Measurements from ENCODE around the gene ELOA. TPM values are rescaled to one million over a fixed set of nuclear protein-coding genes. Genes with fewer than 3 reads are reported as not detected.

ELOA gene
- total and polyA plus RNA-seq, 9 of the 15 experiments (the other 6 are each of a cell fraction or from before 2014, with no cell fraction given), result 31.9 to 98.6 (median 61.3) TPM

GRCh38 chr1:23790696-23791515 is 47.6 kb downstream of the ELOA start, which contains the start of gene LYPLA2 (continued):
- peak; percentile 88 to 91; a peak in 3 of 4 replicates for TF ChIP-seq UBTF (IDR thresholded peaks at IDR 0.05; ENCODE audit: borderline replicate concordance in 1 of 2, low read depth in 2 of 2, low read length in 2 of 2)
- TF ChIP-seq CCNT2 (IDR thresholded peaks at IDR 0.05; ENCODE audit: borderline replicate concordance, extremely low read depth, insufficient read length, low read depth, low read length), result no peak
- TF ChIP-seq SOX6 (IDR thresholded peaks at IDR 0.05), result peak; percentile 41; the same call in 1 of the 2 replicates
- TF ChIP-seq RAD51 (IDR thresholded peaks at IDR 0.05; ENCODE audit: borderline replicate concordance, low read depth), result no peak
- no peak for TF ChIP-seq NBN (IDR thresholded peaks at IDR 0.05; ENCODE audit: low read depth)
- TF ChIP-seq, protein P1, sequence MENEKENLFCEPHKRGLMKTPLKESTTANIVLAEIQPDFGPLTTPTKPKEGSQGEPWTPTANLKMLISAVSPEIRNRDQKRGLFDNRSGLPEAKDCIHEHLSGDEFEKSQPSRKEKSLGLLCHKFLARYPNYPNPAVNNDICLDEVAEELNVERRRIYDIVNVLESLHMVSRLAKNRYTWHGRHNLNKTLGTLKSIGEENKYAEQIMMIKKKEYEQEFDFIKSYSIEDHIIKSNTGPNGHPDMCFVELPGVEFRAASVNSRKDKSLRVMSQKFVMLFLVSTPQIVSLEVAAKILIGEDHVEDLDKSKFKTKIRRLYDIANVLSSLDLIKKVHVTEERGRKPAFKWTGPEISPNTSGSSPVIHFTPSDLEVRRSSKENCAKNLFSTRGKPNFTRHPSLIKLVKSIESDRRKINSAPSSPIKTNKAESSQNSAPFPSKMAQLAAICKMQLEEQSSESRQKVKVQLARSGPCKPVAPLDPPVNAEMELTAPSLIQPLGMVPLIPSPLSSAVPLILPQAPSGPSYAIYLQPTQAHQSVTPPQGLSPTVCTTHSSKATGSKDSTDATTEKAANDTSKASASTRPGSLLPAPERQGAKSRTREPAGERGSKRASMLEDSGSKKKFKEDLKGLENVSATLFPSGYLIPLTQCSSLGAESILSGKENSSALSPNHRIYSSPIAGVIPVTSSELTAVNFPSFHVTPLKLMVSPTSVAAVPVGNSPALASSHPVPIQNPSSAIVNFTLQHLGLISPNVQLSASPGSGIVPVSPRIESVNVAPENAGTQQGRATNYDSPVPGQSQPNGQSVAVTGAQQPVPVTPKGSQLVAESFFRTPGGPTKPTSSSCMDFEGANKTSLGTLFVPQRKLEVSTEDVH (IDR thresholded peaks at IDR 0.05; ENCODE audit: low read depth, partially characterized antibody), result peak; percentile 98
- TF ChIP-seq IRF2 (CRISPR knock-in tag; IDR thresholded peaks at IDR 0.05), result no peak
- no peak for TF ChIP-seq ZNF24 (IDR thresholded peaks at IDR 0.05)
- TF ChIP-seq ZNF395 (CRISPR knock-in tag; IDR thresholded peaks at IDR 0.05), result peak; percentile 91; the same call in 1 of the 2 replicates
- TF ChIP-seq TAF9B (IDR thresholded peaks at IDR 0.05; ENCODE audit: partially characterized antibody), result peak; percentile 59
- no peak for TF ChIP-seq ARHGAP35 (IDR thresholded peaks at IDR 0.05; ENCODE audit: partially characterized antibody)
- TF ChIP-seq, protein P2, sequence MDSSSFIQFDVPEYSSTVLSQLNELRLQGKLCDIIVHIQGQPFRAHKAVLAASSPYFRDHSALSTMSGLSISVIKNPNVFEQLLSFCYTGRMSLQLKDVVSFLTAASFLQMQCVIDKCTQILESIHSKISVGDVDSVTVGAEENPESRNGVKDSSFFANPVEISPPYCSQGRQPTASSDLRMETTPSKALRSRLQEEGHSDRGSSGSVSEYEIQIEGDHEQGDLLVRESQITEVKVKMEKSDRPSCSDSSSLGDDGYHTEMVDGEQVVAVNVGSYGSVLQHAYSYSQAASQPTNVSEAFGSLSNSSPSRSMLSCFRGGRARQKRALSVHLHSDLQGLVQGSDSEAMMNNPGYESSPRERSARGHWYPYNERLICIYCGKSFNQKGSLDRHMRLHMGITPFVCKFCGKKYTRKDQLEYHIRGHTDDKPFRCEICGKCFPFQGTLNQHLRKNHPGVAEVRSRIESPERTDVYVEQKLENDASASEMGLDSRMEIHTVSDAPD (CRISPR knock-in tag; IDR thresholded peaks at IDR 0.05), result no peak
- TF ChIP-seq CBX3 (IDR thresholded peaks at IDR 0.05; ENCODE audit: borderline replicate concordance in 1 of 2, low read length in 2 of 2), result no peak
- TF ChIP-seq ZNF146 (CRISPR knock-in tag; IDR thresholded peaks at IDR 0.05; ENCODE audit: unreplicated experiment), result no peak
- 0 out of 2 replicates have a peak, but pooled peaks have one; percentile 13 for TF ChIP-seq ZNF436 (CRISPR knock-in tag; IDR thresholded peaks at IDR 0.05)
- TF ChIP-seq HCFC1 (IDR thresholded peaks at IDR 0.05; ENCODE audit: low read depth, low read length), result peak; percentile 84
- TF ChIP-seq FOSL1 (tag; conservative IDR thresholded peaks at IDR 0.05), result no peak; the same call in 1 of the 2 replicates
- peak; percentile 26 for TF ChIP-seq NEUROD1 (IDR thresholded peaks at IDR 0.05; ENCODE audit: borderline replicate concordance, low read depth, low read length, partially characterized antibody)

Data from K562 (cell line).